Liver (tissue), 3 donors: ENCODE measurements around the gene AAK1.

Experiments
- ATF3 ChIP-seq: IDR thresholded peaks from 2 replicates; pipeline ENCODE4 v1.6.1; 2016; ENCODE audit warnings: antibody characterized with exemption
- CTCF ChIP-seq: fragments of 150-350 bp; IDR thresholded peaks from 2 replicates; pipeline ENCODE4 v1.5.1; 2017; ENCODE audit warnings: improper control_type of control experiment, low read depth, low read length; ENCODE audit not compliant: missing input control
- EGR1 ChIP-seq, 2 donors: IDR thresholded peaks; 2 replicates each; pipeline ENCODE4 v1.6.1; 2016 to 2018; ENCODE audit warnings: antibody characterized with exemption in 2 of 2, low read depth in 2 of 2
- GABPA ChIP-seq, 2 donors: IDR thresholded peaks in 1 of 2; conservative IDR thresholded peaks in 1 of 2; 2 replicates each; pipeline ENCODE4 v1.6.1; 2016; ENCODE audit warnings: antibody characterized with exemption in 2 of 2, mild to moderate bottlenecking in 1 of 2, moderate library complexity in 1 of 2
- JUND ChIP-seq, 2 donors: IDR thresholded peaks; 2 replicates each; pipeline ENCODE4 v1.6.1; 2016; ENCODE audit warnings: antibody characterized with exemption in 2 of 2
- MAX ChIP-seq: IDR thresholded peaks from 2 replicates; pipeline ENCODE4 v1.6.1; 2016; ENCODE audit warnings: antibody characterized with exemption
- RAD21 ChIP-seq, 2 donors: IDR thresholded peaks; 2 replicates each; pipeline ENCODE4 v1.6.1; 2016; ENCODE audit warnings: antibody characterized with exemption in 2 of 2, mild to moderate bottlenecking in 2 of 2
- REST ChIP-seq: IDR thresholded peaks from 2 replicates; pipeline ENCODE4 v1.6.1; 2016; ENCODE audit warnings: antibody characterized with exemption, mild to moderate bottlenecking
- RXRA ChIP-seq, 2 donors: IDR thresholded peaks; 2 replicates each; pipeline ENCODE4 v1.6.1; 2017 to 2018; ENCODE audit warnings: antibody characterized with exemption in 2 of 2, mild to moderate bottlenecking in 1 of 2
- SP1 ChIP-seq: IDR thresholded peaks from 2 replicates; pipeline ENCODE4 v1.6.1; 2018; ENCODE audit warnings: antibody characterized with exemption, mild to moderate bottlenecking
- TAF1 ChIP-seq: conservative IDR thresholded peaks from 2 replicates; pipeline ENCODE4 v1.6.1; 2016; ENCODE audit warnings: antibody characterized with exemption, mild to moderate bottlenecking
- YY1 ChIP-seq: IDR thresholded peaks from 2 replicates; pipeline ENCODE4 v1.6.1; 2016; ENCODE audit warnings: antibody characterized with exemption, mild to moderate bottlenecking
- ZBTB33 ChIP-seq: IDR thresholded peaks from 2 replicates; pipeline ENCODE4 v1.6.1; 2016; ENCODE audit warnings: antibody characterized with exemption
- donor health status: healthy.
- donor health status: healthy.

GRCh38 chr2:69619725-69620124 is 23.8 kb downstream of the AAK1 start:
- TF ChIP-seq RXRA (IDR thresholded peaks at IDR 0.05) (no peak), CTCF (no peak), MAX (no peak), ZBTB33 (no peak), ATF3 (no peak), GABPA (IDR thresholded peaks at IDR 0.05 in 1 of 2, conservative IDR thresholded peaks at IDR 0.05 in 1 of 2) (no peak), RAD21 (IDR thresholded peaks at IDR 0.05) (no peak), SP1 (no peak), JUND (IDR thresholded peaks at IDR 0.05) (no peak), TAF1 (no peak), REST (no peak), YY1 (no peak), EGR1 (IDR thresholded peaks at IDR 0.05; ENCODE audit: low read depth in 2 of 2) (no peak)
